ENCODE measurements around the gene DMBX1. TPM values are rescaled to one million over a fixed set of nuclear protein-coding genes. Genes with fewer than 3 reads are reported as not detected.

The DMBX1 gene
- total and polyA plus RNA-seq, 9 of the 15 experiments (the other 6 are each of a cell fraction or from before 2014, with no cell fraction given), result 0.25 to 4.3 (median 1.0) TPM

DNA sequence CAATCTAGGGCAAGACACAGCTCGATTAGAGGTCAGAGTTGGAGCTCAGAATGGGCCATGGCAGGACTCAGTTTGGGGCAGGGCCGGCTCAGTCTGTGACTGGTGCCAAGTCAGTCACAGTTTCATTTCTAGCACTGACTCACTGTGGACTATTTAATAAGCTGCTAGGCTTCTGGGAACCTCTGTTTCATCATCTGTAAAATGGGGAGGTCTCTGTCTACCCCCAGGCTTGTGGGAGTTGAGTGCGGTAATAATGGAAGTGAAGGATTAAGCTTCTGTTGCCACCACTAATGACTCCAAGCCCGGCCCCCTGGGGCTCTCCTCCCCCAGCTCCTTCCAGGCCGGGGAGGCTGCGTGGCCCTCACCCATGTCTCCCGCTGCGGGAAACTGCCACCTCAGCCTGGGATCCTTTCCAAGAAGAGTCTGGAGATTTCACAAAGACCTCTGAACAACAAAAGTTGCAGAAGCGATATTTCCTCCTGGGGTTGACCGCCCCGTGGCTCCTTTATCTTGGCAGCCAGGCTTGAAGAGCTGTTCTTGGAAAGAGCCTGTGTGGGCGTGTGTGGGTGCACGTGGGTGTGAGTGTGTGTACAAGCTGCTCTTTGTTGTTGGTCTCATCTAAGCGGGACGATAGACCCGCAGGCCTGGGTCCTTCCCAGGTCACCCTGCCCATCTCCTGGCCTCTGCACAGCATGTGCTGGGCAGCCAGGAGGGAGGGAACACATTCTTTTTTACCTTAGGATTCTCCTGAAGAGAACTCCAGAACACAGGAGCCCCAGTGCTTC, 32.7 kb downstream of the DMBX1 start (continued):
- no peak for TF ChIP-seq ASH1L (IDR thresholded peaks at IDR 0.05; ENCODE audit: borderline replicate concordance, low read depth, partially characterized antibody)
- no peak for TF ChIP-seq GTF2F1 (IDR thresholded peaks at IDR 0.05; ENCODE audit: low read depth, low read length)
- TF ChIP-seq ZNF253 (CRISPR knock-in tag; conservative IDR thresholded peaks at IDR 0.05), result no peak
- TF ChIP-seq, protein P1, sequence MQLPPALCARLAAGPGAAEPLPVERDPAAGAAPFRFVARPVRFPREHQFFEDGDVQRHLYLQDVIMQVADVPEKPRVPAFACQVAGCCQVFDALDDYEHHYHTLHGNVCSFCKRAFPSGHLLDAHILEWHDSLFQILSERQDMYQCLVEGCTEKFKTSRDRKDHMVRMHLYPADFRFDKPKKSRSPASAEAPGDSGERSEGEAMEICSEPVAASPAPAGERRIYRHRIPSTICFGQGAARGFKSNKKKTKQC (CRISPR knock-in tag; IDR thresholded peaks at IDR 0.05), result peak; percentile 85; the same call in 1 of the 2 replicates
- TF ChIP-seq, protein P2, sequence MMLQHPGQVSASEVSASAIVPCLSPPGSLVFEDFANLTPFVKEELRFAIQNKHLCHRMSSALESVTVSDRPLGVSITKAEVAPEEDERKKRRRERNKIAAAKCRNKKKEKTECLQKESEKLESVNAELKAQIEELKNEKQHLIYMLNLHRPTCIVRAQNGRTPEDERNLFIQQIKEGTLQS (IDR thresholded peaks at IDR 0.05), result peak; percentile 86
- TF ChIP-seq, protein P2 (CRISPR knock-in tag; conservative IDR thresholded peaks at IDR 0.05), result no peak; the same call in none of the 2 replicates
- no peak; the same call in 1 of the 2 replicates for TF ChIP-seq ZNF583 (CRISPR knock-in tag; IDR thresholded peaks at IDR 0.05)
- TF ChIP-seq, protein P3, sequence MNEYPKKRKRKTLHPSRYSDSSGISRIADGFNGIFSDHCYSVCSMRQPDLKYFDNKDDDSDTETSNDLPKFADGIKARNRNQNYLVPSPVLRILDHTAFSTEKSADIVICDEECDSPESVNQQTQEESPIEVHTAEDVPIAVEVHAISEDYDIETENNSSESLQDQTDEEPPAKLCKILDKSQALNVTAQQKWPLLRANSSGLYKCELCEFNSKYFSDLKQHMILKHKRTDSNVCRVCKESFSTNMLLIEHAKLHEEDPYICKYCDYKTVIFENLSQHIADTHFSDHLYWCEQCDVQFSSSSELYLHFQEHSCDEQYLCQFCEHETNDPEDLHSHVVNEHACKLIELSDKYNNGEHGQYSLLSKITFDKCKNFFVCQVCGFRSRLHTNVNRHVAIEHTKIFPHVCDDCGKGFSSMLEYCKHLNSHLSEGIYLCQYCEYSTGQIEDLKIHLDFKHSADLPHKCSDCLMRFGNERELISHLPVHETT (CRISPR knock-in tag; conservative IDR thresholded peaks at IDR 0.05 in 1 of 2, IDR thresholded peaks at IDR 0.05 in 1 of 2), result peak in 1 of 2 experiments; percentile 71; a peak in 1 of 4 replicates
- TF ChIP-seq NCOA6 (IDR thresholded peaks at IDR 0.05), result no peak
- no peak for TF ChIP-seq SP2 (IDR thresholded peaks at IDR 0.05; ENCODE audit: extremely low read depth, low read depth, low read length, poor library complexity, severe bottlenecking)
- no peak for TF ChIP-seq ETS2 (tag; IDR thresholded peaks at IDR 0.05; ENCODE audit: borderline replicate concordance, poor library complexity, severe bottlenecking)
- TF ChIP-seq ZNF146 (CRISPR knock-in tag; IDR thresholded peaks at IDR 0.05; ENCODE audit: unreplicated experiment), result no peak
- TF ChIP-seq PHF20 (IDR thresholded peaks at IDR 0.05; ENCODE audit: partially characterized antibody), result no peak
- TF ChIP-seq E2F3 (CRISPR knock-in tag; IDR thresholded peaks at IDR 0.05), result no peak
- TF ChIP-seq GATAD2B (IDR thresholded peaks at IDR 0.05; ENCODE audit: borderline replicate concordance), result no peak; the same call in 1 of the 2 replicates
- TF ChIP-seq NFYB (IDR thresholded peaks at IDR 0.05; ENCODE audit: extremely low read depth, insufficient read length), result no peak
- TF ChIP-seq TEAD4 (IDR thresholded peaks at IDR 0.05; ENCODE audit: low read length), result peak; percentile 99
- no peak for TF ChIP-seq TEAD4 (CRISPR knock-in tag; IDR thresholded peaks at IDR 0.05; ENCODE audit: borderline replicate concordance)
- TF ChIP-seq, protein P4, sequence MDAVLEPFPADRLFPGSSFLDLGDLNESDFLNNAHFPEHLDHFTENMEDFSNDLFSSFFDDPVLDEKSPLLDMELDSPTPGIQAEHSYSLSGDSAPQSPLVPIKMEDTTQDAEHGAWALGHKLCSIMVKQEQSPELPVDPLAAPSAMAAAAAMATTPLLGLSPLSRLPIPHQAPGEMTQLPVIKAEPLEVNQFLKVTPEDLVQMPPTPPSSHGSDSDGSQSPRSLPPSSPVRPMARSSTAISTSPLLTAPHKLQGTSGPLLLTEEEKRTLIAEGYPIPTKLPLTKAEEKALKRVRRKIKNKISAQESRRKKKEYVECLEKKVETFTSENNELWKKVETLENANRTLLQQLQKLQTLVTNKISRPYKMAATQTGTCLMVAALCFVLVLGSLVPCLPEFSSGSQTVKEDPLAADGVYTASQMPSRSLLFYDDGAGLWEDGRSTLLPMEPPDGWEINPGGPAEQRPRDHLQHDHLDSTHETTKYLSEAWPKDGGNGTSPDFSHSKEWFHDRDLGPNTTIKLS (IDR thresholded peaks at IDR 0.05; ENCODE audit: borderline replicate concordance, low read depth), result peak; percentile 97
- no peak for TF ChIP-seq KAT8 (IDR thresholded peaks at IDR 0.05; ENCODE audit: low read depth)
- no peak for TF ChIP-seq CREBBP (IDR thresholded peaks at IDR 0.05; ENCODE audit: low read depth, low read length)
- no peak for TF ChIP-seq MED1 (CRISPR knock-in tag; IDR thresholded peaks at IDR 0.05; ENCODE audit: borderline replicate concordance)
- no peak for TF ChIP-seq SETDB1 (IDR thresholded peaks at IDR 0.05; ENCODE audit: low read length)
- no peak for TF ChIP-seq ZNF77 (CRISPR knock-in tag; IDR thresholded peaks at IDR 0.05)
